Calu3 (cell line): ENCODE data around the gene MMP23B. TPM values are rescaled to one million over a fixed set of nuclear protein-coding genes. Genes with fewer than 3 reads are reported as not detected.

Source experiments
- BruUV-seq: library from RNA; stranded (reverse); fragments of 400-500 nt; replicated peaks from 2 replicates; lab custom pipeline; 2021; lab: Mats Ljungman, UMichigan
- CTCF ChIA-PET: fragments of 300-600 bp; sonication (Branson Sonifier 250); formaldehyde crosslinking; loops from one replicate; lab custom pipeline; 2022; ENCODE audit warnings: antibody characterized with exemption; lab: Charles Lee
- DNase-seq: peaks from one replicate; pipeline ENCODE4 v3.0.0; 2022
- H3K27ac Mint-ChIP-seq: one replicate; pipeline ENCODE4 v1.8.0; 2022; ENCODE audit warnings: mixed read lengths; ENCODE audit not compliant: unreplicated experiment
- H3K27me3 Mint-ChIP-seq: one replicate; pipeline ENCODE4 v1.8.0; 2022; ENCODE audit warnings: mixed read lengths; ENCODE audit not compliant: unreplicated experiment
- H3K36me3 Mint-ChIP-seq: one replicate; pipeline ENCODE4 v1.8.0; 2022; ENCODE audit warnings: mild to moderate bottlenecking, moderate library complexity, mixed read lengths; ENCODE audit not compliant: insufficient read depth, unreplicated experiment
- H3K4me1 Mint-ChIP-seq: one replicate; pipeline ENCODE4 v1.8.0; 2022; ENCODE audit warnings: mild to moderate bottlenecking, low read depth, mixed read lengths; ENCODE audit not compliant: unreplicated experiment
- H3K4me3 Mint-ChIP-seq: one replicate; pipeline ENCODE4 v1.8.0; 2022; ENCODE audit warnings: mild to moderate bottlenecking, low read depth, moderate library complexity, mixed read lengths; ENCODE audit not compliant: unreplicated experiment
- H3K9me3 Mint-ChIP-seq: one replicate; pipeline ENCODE4 v1.8.0; 2022; ENCODE audit warnings: low read depth, mixed read lengths; ENCODE audit not compliant: unreplicated experiment
- intact Hi-C: fragments of 100-400 bp; cut with micrococcal nuclease; formaldehyde crosslinking; loops from one replicate; pipeline ENCODE4 v1.10.0; 2022; ENCODE audit not compliant: unreplicated experiment
- total RNA-seq: library from RNA; stranded (reverse); gene quantifications from 2 replicates; pipeline ENCODE4 v1.2.3, GENCODE V29; 2022
- TF ChIP-seq, protein P1 (sequence below): fragments of 200-600 bp; IDR thresholded peaks from one replicate; pipeline ENCODE4 v1.8.0; 2022; ENCODE audit warnings: antibody characterized with exemption; ENCODE audit not compliant: unreplicated experiment

The MMP23B gene
- total RNA-seq, 1 experiment from 2014 or later, result 1.9 TPM

DNA sequence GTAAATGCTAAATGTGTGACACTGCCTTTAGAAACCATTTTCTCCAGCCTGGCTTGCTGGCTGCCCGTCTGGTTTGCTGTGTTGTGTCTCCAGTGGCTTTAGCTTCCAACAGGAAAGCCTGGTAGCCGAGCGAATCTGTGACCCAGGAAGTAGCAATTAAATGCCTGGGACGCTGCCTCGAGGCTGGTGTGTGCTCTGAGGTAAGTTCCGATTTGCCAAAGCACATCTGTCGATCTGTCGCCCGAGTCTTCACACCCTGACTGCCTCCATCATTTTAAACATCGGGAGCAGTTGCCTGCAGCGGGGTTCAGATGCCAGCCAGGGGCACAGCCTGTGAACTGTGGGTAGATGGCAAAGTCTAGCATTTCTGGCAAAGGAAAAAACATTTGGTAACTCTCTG is 14.5 kb upstream of the MMP23B start:
- intact Hi-C loops, result no loop called here
- TF ChIP-seq, protein P1, sequence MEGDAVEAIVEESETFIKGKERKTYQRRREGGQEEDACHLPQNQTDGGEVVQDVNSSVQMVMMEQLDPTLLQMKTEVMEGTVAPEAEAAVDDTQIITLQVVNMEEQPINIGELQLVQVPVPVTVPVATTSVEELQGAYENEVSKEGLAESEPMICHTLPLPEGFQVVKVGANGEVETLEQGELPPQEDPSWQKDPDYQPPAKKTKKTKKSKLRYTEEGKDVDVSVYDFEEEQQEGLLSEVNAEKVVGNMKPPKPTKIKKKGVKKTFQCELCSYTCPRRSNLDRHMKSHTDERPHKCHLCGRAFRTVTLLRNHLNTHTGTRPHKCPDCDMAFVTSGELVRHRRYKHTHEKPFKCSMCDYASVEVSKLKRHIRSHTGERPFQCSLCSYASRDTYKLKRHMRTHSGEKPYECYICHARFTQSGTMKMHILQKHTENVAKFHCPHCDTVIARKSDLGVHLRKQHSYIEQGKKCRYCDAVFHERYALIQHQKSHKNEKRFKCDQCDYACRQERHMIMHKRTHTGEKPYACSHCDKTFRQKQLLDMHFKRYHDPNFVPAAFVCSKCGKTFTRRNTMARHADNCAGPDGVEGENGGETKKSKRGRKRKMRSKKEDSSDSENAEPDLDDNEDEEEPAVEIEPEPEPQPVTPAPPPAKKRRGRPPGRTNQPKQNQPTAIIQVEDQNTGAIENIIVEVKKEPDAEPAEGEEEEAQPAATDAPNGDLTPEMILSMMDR, result no peak

GRCh38 chr1:1617925-1618324 is 14.0 kb upstream of the MMP23B start:
- CTCF ChIA-PET, result no interaction called here
- peaks cover 27% of the 10 kb centered on the region for H3K36me3 Mint-ChIP-seq
- no peaks in the 10 kb centered on the region for H3K9me3 Mint-ChIP-seq
- no TSS peak for BruUV-seq
- peaks cover 16% of the 10 kb centered on the region for H3K4me1 Mint-ChIP-seq
- intact Hi-C loops, result no loop called here
- DNase-seq, result no peak
- TF ChIP-seq, protein P1, result no peak
- H3K27me3 Mint-ChIP-seq, result no peaks in the 10 kb centered on the region
- no peak overlapping the region for H3K27ac Mint-ChIP-seq
- H3K4me3 Mint-ChIP-seq, result no peak overlapping the region

More for the DNA sequence above, 14.5 kb upstream of the MMP23B start:
- H3K27me3 Mint-ChIP-seq, result no peaks in the 10 kb centered on the region
- DNase-seq, result no peak
- TSS peak; percentile 78 for BruUV-seq
- H3K27ac Mint-ChIP-seq, result no peak overlapping the region
- no peaks in the 10 kb centered on the region for H3K9me3 Mint-ChIP-seq
- H3K4me3 Mint-ChIP-seq, result peak overlapping the region; percentile 87
- CTCF ChIA-PET, result no interaction called here
- peaks cover 27% of the 10 kb centered on the region for H3K36me3 Mint-ChIP-seq
- H3K4me1 Mint-ChIP-seq, result peaks cover 16% of the 10 kb centered on the region

- intact Hi-C loops, result no loop called here
- Mint-ChIP-seq H3K27me3 (no peaks in the 10 kb centered on the region), H3K4me1 (peaks cover 13% of the 10 kb centered on the region), H3K4me3 (no peak overlapping the region), H3K9me3 (no peaks in the 10 kb centered on the region), H3K27ac (no peak overlapping the region), H3K36me3 (peaks cover 27% of the 10 kb centered on the region)
- BruUV-seq, result no TSS peak
- no peak for DNase-seq
- TF ChIP-seq, protein P1, result no peak
- CTCF ChIA-PET, result no interaction called here
These were observed 13.4 kb upstream of the MMP23B start for GRCh38 chr1:1618396-1619068.

DNA sequence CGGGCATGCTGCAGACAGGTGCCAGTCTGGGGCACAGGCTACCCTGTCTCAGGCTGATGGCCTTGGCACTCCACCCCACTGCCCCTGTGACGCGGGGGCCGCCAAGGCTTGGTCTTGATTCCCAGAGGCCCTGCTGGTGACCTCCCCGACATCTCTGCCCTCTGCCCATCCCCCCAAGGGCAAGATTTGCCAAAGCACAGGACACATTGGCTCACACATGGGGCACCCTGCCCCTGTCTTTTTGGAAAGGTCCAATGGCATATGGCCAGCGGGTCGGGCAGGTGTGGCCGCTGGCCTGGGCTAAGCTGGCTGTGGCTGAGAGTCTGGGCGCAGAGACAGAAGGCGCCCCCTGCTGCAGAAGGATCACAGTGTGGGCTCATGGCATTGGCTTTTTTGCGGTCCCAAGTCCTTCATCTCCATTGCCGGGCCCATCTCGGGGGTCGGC is 12.0 kb upstream of the MMP23B start:
- intact Hi-C loops, result no loop called here
- H3K27ac Mint-ChIP-seq, result no peak overlapping the region
- H3K36me3 Mint-ChIP-seq, result peaks cover 17% of the 10 kb centered on the region
- no peaks in the 10 kb centered on the region for H3K27me3 Mint-ChIP-seq
- no peak overlapping the region for H3K4me3 Mint-ChIP-seq
- no peak for DNase-seq
- TF ChIP-seq, protein P1, result no peak
- no TSS peak for BruUV-seq
- CTCF ChIA-PET, result no interaction called here
- H3K9me3 Mint-ChIP-seq, result no peaks in the 10 kb centered on the region
- no peaks in the 10 kb centered on the region for H3K4me1 Mint-ChIP-seq
